Suprapubic skin (tissue), 3 donors: ENCODE data around the gene ATP11A.

Experiments used
- CTCF ChIP-seq, 2 donors: fragments of 200-600 bp in 1 of 2; fragments of 450-650 bp in 1 of 2; sonication (generic) in 1 of 2; IDR thresholded peaks; one replicate each; pipeline ENCODE4 v1.5.1; 2016 to 2019; ENCODE audit warnings: antibody characterized with exemption in 2 of 2, mild to moderate bottlenecking in 1 of 2, moderate library complexity in 1 of 2
- EP300 ChIP-seq: sonication (generic); formaldehyde crosslinking; IDR thresholded peaks from one replicate; pipeline ENCODE4 v1.6.1; 2017; ENCODE audit warnings: antibody characterized with exemption
- POLR2A ChIP-seq, 2 donors: fragments of 450-650 bp; IDR thresholded peaks; one replicate each; pipeline ENCODE4 v1.6.1; 2017; ENCODE audit warnings: antibody characterized with exemption in 2 of 2, mild to moderate bottlenecking in 2 of 2, moderate library complexity in 2 of 2

- TF ChIP-seq POLR2A (IDR thresholded peaks at IDR 0.05): no peak
- no peak for TF ChIP-seq CTCF (IDR thresholded peaks at IDR 0.05)
- TF ChIP-seq EP300: no peak
Observed at GRCh38 chr13:112651311-112651710, 38.5 kb upstream of the ATP11A start.
